Daoy (cell line): ENCODE data around the gene ATG16L1. TPM values are rescaled to one million over a fixed set of nuclear protein-coding genes. Genes with fewer than 3 reads are reported as not detected.
"Not testable (repeated sequence)": the region's sequence is repeated elsewhere in the genome, so short reads cannot be mapped to it uniquely, and the experiment has no call there.

ENCODE experiments used
- DNase-seq: peaks from one replicate; pipeline ENCODE4 v3.0.0-alpha.2; 2015; ENCODE audit warnings: low read depth
- total RNA-seq: library from RNA; depleted of rRNA; stranded (reverse); fragments of >200 nt; shearing (Covaris generic); gene quantifications from 2 replicates; pipeline ENCODE4 v1.2.3, GENCODE V29; 2014; rRNA removed

The ATG16L1 gene
- total RNA-seq, 1 experiment from 2014 or later, result 52.2 TPM

- DNase-seq, result no peak
These were observed 80.1 kb downstream of the ATG16L1 start for GRCh38 chr2:233331536-233331935.

- DNase-seq, result no peak
These were observed 80.7 kb downstream of the ATG16L1 start for GRCh38 chr2:233332125-233332524.

- no peak for DNase-seq
These were observed 83.4 kb downstream of the ATG16L1 start for GRCh38 chr2:233334915-233335314.

GRCh38 chr2:233336091-233336490 is 84.6 kb downstream of the ATG16L1 start:
- not testable (repeated sequence) for DNase-seq

GRCh38 chr2:233336541-233336940 is 85.1 kb downstream of the ATG16L1 start:
- DNase-seq, result no peak

GRCh38 chr2:233338046-233338445 is 86.6 kb downstream of the ATG16L1 start:
- DNase-seq, result no peak

GRCh38 chr2:233338812-233339368 is 87.4 kb downstream of the ATG16L1 start:
- DNase-seq, result no peak

GRCh38 chr2:233339427-233339826 is 88.0 kb downstream of the ATG16L1 start:
- no peak for DNase-seq

GRCh38 chr2:233341296-233341695 is 89.8 kb downstream of the ATG16L1 start:
- DNase-seq, result no peak

GRCh38 chr2:233342301-233342700 is 90.8 kb downstream of the ATG16L1 start:
- DNase-seq, result no peak

- DNase-seq, result no peak
These were observed 91.8 kb downstream of the ATG16L1 start for GRCh38 chr2:233343171-233343705.

Other genes with a start within 250 kb of the ATG16L1 start
- gene NGEF, start 238.4 kb upstream of the ATG16L1 start, total RNA-seq, result 0.17 and 3.3 TPM in 2 replicates
- gene NEU2, start 219.0 kb upstream of the ATG16L1 start, total RNA-seq, result not detected in 2 replicates
- not detected in 2 replicates for gene INPP5D, start 191.3 kb upstream of the ATG16L1 start, total RNA-seq
- gene SAG, start 56.1 kb downstream of the ATG16L1 start, total RNA-seq, result not detected in 2 replicates
- 13.5 TPM in 2 replicates for gene DGKD, start 102.8 kb downstream of the ATG16L1 start, total RNA-seq